Sigmoid colon (tissue), 4 donors: ENCODE measurements around the gene RGS9.

ENCODE experiments used
- CTCF ChIP-seq, 4 experiments: fragments of 450-650 bp in 3 of 4; fragments of 200-600 bp in 1 of 4; IDR thresholded peaks; one replicate each; pipeline ENCODE4 v1.5.1; 2016 to 2019; ENCODE audit warnings: antibody characterized with exemption in 4 of 4, mild to moderate bottlenecking in 3 of 4, moderate library complexity in 2 of 4
- EP300 ChIP-seq, 4 donors: sonication (generic); formaldehyde crosslinking; IDR thresholded peaks; one replicate each; pipeline ENCODE4 v1.6.1; 2017; ENCODE audit warnings: antibody characterized with exemption in 4 of 4
- POLR2A ChIP-seq, 2 donors: fragments of 450-650 bp; IDR thresholded peaks; one replicate each; pipeline ENCODE4 v1.6.1; 2016; ENCODE audit warnings: antibody characterized with exemption in 2 of 2, mild to moderate bottlenecking in 2 of 2, moderate library complexity in 2 of 2
- POLR2AphosphoS5 ChIP-seq, 4 donors: sonication (generic); formaldehyde crosslinking; IDR thresholded peaks; one replicate each; pipeline ENCODE4 v1.6.1; 2017; ENCODE audit warnings: antibody characterized with exemption in 4 of 4

DNA sequence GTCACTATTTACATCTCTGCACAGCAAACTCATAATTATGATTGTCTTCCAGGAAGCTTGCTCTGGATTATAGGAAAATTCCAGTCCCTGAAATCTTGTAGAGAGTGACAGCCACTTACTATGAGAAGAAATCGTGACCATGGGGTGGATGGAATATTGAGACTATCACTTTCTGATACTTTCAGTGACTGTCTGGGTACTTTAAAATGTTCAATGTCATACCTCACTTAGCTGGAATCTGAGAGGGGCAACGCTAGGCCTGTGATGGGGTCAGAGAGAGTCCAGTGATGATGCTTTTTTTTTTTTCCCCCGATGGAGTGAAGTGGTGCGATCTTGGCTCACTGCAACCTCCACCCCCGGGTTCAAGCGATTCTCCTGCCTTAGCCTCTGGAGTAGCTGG is 32.2 kb upstream of the RGS9 start:
- no peak for TF ChIP-seq CTCF (IDR thresholded peaks at IDR 0.05)
- no peak for TF ChIP-seq POLR2AphosphoS5 (IDR thresholded peaks at IDR 0.05)
- no peak for TF ChIP-seq POLR2A (IDR thresholded peaks at IDR 0.05)
- TF ChIP-seq EP300 (IDR thresholded peaks at IDR 0.05) = no peak
